NK-92 (cell line): ENCODE measurements around the gene ZNF710.

Source experiments
- DNase-seq: peaks from one replicate; lab custom pipeline; 2025; ENCODE audit not compliant: unreplicated experiment; lab: John Stamatoyannopoulos, UW

The ZNF710 gene

GRCh38 chr15:89993349-89993748, 7.8 kb upstream of the ZNF710 start:
- DNase-seq: no peak

DNA sequence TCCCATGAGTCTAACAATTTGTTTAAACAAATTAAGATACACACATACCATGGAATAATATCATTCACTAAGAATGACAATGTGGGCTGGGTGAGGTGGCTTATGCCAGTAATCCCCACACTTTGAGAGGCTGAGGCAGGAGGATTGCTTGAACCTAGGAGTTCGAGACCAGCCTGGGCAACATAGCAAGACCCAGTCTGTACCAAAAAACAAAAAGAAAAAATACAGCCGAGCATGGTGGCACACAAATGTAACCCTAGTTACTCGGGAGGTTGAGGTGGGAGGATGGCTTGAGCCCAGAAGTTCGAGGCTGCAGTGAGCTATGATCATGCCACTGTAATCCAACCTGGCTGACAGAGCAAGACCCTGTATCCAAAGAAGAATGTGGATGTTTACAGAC, 4.0 kb upstream of the ZNF710 start:
- DNase-seq: no peak

GRCh38 chr15:89998141-89998661, 2.9 kb upstream of the ZNF710 start:
- DNase-seq: no peak

- no peak for DNase-seq
Measured at GRCh38 chr15:89998923-89999675, 2.0 kb upstream of the ZNF710 start.

GRCh38 chr15:89999676-90000185, 1.4 kb upstream of the ZNF710 start:
- no peak for DNase-seq

DNA sequence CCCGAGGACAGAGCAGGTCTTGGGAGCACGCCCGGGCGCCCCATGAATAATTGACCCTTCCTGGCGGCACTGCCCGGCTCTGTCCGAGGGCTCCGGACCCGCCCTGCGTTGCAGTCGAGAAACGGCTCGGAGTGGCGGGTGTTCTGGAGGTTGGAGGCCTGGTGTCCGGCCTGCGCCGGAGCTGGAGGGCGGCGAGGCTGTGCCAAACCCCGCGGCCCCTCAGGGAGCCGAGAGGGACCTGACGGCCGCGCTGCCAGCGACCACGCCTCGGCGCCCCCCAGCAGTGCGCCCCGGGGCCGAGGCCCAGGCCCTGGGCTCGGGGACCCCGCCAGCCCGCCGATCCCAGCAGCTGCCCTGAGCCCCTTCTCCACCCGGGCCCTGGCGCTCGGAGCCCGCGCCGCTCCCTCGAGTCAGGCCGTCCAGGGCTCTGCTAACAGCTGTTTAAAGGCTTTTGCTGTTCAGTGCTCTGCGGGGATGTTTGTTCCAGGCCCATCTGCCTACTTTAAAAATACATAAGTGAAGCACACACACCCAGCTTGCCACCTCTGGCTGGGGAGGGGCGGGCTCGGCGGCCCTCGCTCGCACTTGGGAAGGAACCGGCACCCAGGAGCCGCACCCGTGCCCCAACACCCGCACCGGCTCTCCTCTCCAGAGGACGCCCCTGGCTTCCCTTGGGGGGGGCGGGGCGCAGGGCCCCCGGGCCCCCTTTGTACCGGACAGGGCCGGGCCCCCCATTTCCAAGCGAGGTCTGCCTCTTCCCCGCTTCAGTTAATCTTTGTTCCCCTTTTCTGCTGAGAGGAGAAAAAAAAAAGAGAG, 730 bp upstream of the ZNF710 start:
- no peak for DNase-seq

DNA sequence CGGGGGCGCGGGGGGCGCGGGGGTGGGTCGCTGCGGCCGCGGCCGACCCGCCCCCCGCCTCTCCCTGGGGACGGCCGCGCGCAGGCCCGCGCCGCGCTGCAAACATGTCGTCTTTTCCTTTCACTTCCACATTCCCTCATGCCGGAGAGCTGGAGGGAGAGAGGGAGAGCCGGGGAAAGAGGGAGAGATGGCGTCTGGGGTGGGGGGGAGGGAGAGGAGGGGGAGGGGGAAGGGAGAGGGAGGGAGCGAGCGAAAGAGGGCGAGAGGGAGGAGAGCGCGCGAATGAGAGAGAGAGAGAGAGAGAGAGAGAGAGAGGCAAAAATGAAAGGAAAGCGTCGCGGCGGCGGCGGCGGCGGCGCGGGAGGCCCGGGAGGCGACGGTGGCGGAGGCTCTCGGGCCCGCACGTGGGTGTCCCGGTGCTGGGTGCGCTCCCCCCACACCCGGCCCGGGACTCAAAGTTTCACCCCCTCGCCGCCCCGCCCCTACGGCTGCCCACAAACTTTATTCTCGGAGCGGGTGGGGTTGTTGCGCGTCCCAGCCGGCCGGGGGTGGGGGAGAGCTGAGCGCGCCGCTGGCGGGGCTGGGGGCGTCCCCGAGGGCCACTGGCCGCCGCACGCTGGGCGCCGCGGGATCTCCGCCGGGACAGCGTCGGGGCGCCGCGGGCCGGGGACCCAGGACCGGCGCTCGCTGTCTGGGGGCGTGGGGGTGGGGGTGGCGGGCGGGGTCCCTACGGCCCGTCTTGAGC, 731 bp downstream of the ZNF710 start:
- no peak for DNase-seq

GRCh38 chr15:90002428-90002844, 1.3 kb downstream of the ZNF710 start:
- no peak for DNase-seq

DNA sequence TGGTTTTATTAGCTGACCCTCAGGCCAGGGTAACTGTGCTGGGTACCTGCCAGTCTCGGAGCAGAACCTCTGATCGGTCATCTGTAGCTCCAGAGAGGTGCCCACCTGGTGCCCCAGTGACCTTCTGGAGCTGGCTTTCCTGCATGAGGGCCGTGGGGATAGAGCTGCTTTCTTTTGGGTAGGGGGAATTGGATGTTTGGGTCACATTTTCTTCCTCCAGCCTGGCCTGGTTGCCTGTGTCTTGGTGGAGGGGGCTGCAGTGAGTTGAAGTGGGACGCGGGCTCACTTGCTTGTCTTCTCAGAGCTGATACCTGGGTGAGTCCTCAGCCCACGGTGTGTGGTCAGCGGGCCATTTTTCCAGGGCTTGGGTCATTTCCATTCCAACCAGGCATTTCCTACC, 2.6 kb downstream of the ZNF710 start:
- DNase-seq: no peak

DNA sequence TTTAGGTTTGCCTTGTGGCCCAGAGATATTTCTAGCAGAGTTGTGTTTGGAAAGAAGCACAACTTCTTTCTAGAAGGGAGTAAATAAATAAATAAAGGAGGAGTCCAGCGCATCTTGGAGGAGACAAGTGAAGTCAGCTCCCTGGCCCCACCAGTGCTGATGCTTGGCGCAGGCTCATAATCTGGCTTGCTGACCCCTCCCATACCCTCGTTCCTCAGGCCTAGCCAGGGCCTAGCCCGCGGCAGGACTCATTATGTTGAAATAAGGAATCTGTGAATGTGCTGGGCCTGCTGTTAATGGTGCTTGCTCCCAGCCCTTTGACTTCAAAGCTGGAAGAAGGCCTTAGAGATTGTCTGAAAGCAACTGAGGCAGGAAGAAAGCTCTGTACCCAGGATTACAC, 3.1 kb downstream of the ZNF710 start:
- no peak for DNase-seq

GRCh38 chr15:90004671-90005070, 3.5 kb downstream of the ZNF710 start:
- DNase-seq: no peak

DNA sequence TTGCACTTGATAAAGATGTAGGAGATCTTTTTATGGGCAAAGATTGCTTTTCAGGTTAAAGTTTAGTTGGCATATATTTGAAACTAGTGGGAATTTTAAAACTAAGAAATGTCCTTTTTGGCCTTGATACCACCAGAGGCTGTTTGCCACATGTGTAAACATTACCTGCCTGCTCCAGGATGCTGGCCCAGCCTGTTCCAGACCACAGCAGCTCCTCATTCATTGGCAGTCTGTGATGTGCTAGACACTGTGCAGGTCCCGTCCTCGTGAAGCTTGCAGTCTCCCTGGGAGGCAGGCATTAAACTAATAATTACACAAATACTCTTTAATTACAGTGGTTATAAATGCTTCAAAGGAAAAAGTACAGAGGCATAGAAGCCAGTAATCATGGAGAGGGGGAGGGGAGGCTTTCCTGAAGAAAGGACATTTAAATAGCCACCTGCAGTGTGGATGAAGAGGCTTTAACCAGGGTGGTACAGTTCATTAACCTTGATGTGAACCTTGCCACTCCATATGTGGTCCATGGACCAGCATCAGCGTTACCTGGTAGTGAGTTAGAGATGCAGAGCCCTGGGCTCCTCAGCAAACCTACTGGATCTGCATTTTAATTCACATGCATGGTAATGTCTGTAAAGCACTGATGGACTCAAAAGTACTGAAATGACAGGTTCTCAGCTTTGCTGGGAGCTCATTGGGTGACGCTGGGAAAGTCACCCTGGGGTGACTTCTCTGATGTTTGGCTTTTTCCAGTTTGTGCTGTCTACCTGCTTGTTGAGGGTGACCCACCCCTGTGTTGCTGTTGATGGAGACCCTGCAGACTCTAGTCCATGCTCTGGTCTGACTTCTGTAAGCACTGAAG, 5.3 kb downstream of the ZNF710 start:
- no peak for DNase-seq

- DNase-seq: no peak
Measured at GRCh38 chr15:90007076-90007460, 5.9 kb downstream of the ZNF710 start.

DNA sequence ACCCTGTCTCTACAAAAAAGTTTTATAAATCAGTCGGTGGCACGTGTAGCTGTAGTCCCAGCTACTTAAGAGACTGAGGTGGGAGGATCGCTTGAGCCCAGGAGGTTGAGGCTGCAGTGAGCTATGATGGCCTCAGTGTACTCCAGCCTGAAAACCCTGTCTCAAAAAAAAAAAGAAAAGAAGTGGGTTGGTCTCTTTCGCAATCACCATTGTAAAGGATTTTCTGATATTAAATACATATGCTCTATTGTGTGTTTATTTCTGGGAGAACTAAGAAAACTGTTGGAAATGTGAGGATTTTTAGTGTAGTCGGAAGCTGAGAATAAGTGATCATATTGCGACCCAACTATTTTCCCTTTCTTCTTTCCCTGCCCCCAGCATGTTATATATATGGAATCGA, 7.5 kb downstream of the ZNF710 start:
- DNase-seq: no peak

DNA sequence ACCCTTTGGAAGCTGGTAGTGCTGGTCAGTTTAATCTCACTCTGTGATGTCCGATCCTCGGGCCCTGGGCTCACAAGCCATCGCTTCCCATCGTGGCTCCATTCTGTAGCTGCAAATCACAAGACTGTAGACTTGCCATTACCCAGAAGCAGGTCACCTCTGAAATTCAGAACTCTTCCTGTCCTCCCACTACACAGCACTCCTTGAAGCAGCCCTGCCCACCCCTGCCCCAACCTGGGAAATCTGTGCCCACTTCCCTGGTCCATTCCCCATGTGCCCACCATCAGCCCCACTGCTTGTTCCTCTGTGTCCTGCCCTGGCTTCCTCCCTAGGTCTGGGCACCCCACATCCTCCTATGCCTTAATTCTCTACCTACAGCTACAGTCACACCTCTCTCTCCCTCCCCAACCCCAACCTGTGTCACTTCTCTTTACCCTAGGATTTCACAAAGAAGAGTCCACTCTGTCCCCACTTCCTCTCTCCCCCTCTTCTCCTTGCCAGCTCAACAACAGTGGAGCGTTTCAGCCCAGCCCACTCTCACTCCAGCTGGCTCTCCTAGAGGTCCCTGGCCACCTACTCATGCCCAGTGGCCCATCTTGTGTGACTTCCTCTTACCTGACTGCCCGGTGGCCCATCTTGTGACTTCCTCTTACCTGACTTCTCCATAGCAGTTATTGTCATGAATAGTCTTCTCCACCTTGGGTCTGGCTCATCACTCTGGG, 8.3 kb downstream of the ZNF710 start:
- no peak for DNase-seq

- no peak for DNase-seq
Measured at GRCh38 chr15:90011705-90012104, 10.6 kb downstream of the ZNF710 start.

DNA sequence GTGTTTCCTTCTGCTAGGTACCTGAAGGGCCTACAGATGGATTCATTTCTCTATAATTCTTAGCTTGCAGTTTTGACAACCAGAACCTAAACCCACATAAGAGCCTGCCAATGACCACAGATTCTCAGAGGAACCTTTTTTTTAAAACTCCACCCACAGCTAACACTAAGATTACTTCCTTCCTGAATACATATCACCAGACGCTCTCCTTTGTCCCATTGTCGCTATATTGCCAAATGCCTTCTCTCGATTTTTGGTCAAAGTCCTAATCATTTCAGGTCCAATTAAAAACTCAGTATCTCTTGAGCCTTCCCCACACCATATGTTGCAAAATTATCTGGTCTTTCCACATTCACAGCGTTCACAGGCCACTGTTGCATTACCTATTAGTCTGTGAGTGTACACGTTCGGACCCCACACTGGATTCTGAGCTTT, 12.4 kb downstream of the ZNF710 start:
- no peak for DNase-seq

DNA sequence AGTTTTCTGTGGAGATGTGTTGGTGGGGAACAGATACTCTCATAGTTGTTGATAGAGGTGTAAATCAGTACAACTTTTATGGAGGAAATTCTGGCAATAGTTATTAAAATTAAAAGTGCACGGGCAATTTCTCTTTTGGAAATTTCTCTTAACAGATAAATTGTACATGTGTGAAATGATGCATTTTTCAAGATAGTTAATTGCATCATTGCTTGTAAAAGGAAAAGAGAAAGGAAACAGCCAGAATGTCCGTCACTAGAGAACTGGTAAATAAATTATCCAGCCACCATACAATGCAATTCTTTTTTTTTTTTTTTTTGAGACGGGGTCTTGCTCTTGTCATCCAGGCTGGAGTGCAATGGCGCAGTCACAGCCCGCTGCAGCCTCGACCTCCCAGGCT, 14.2 kb downstream of the ZNF710 start:
- no peak for DNase-seq

GRCh38 chr15:90015749-90016148, 14.6 kb downstream of the ZNF710 start:
- no peak for DNase-seq

GRCh38 chr15:90016721-90017120, 15.6 kb downstream of the ZNF710 start:
- DNase-seq: no peak
